ENCODE results near the gene GRK4. TPM values are rescaled to one million over a fixed set of nuclear protein-coding genes. Genes with fewer than 3 reads are reported as not detected.
A peak's percentile ranks its signal among the peaks of the same experiment; 100 is the strongest.
"Not testable (repeated sequence)": the region's sequence is repeated elsewhere in the genome, so short reads cannot be mapped to it uniquely, and the experiment has no call there.

GRK4 gene
- total RNA-seq, 2 donors from 2014 or later, result 1.7 to 3.6 TPM

GRCh38 chr4:2934077-2934812, 29.1 kb upstream of the GRK4 start:
- peaks cover 36% of the 10 kb centered on the region for H3K4me1 Mint-ChIP-seq
- peak overlapping the region; percentile 96 for H3K27ac Mint-ChIP-seq
- peak; percentile 4 for ATAC-seq
- peaks cover 2% of the 10 kb centered on the region for H3K9me3 ChIP-seq (ENCODE audit: control insufficient read depth, low read length, poor library complexity, severe bottlenecking)
- DNase-seq, result peak in 2 of 3 donors; percentile 66 to 68
- H3K27me3 Mint-ChIP-seq, result no peaks in the 10 kb centered on the region
- peaks cover 4% of the 10 kb centered on the region for H3K36me3 Mint-ChIP-seq (ENCODE audit: low read depth)
- H3K4me3 Mint-ChIP-seq, result peak overlapping the region; percentile 94

DNA sequence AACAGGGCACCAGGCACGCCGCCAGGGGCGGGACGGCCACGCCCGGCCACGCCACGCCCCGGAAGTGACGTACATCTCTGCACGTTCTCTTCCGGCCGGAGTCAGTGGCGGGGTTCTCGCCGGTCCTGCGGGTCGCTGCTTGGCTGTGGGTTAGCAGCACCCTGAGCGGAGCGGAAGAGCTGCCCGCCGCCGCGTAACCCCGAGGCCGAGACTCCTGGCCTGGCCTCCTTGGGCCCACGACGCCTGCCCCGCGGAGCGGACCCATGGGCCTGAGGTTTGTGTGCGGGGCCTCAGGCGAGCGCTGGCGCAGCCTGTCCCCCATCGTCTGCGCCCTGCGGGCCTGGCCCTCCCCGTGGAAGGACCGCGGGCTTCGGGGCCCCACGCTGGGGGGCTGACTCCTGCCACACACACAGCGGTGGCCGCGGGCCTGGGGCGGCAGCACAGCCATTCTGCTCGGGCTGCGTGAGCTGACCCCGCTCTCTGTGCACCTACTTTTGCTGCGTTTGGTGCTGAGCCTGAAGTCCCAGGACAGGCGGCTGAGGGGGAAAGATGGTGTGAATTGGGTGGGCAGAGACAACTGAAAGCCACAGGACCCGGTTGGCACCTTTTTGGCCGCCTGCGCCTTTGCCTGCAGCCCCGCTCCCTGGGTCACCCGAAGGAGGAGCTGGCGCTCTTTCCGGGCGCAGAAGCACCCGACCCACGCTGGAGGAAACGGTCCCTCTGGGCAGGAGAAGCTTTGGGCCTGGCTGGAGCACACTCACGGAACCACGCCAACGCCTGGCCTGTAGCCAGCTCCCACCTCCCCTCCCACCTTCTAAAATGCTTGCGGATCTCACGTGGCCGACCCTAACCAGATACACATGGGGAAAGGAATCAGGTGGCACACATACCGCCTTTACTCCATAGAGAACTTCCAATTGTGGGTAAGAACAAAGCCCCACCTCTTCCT, 28.3 kb upstream of the GRK4 start:
- Mint-ChIP-seq H3K4me3 (peak overlapping the region; percentile 87), H3K36me3 (ENCODE audit: low read depth) (peaks cover 4% of the 10 kb centered on the region)

DNA sequence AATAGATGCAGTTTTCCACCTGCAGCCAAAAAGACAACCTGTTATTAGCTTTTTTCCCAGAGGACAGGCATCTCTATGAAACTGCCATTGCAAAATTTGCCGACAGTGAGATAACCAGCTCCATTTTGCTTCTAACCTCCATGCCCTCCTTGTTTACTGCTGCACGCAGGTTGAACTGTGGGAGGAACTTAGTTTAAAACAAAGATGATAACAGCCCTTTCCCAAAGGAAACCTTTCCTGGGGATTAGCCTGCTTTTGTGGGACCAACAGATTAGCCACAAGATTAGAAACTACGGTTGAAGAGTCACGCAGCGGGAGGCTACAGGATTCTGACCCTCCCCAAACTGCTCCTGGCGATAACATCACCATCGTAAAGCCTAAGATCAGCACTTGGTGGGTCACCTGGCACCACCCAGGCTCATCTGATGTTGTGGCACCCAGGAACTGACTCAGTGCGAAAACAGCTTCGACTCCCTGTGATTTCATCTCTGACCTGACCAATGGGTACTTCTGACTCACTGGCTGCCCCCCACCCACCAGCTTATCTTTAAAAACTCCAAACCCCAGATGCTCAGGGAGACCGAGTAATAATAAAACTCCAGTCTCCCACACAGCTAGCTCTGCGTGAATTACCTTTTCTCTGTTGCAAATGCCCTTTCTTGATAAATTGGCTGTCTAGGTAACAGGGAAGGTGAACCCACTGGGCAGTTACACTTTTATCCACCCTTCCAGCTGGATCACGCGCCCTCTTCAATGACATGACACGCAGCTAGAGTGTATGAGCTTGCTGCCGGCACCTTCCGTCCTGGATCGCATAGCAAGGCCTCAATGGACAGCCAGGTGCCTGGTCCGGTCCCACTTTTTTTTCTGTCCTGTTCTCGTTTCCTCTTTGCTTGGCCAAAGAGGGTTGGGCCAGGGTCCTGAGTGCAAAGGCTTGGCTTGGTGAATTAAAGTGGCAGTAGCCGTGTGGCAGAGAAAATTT, 27.3 kb upstream of the GRK4 start:
- H3K4me1 Mint-ChIP-seq, result peaks cover 40% of the 10 kb centered on the region
- peak overlapping the region; percentile 96 for H3K27ac Mint-ChIP-seq
- peak overlapping the region; percentile 87 for H3K4me3 Mint-ChIP-seq
- peaks cover 4% of the 10 kb centered on the region for H3K36me3 Mint-ChIP-seq (ENCODE audit: low read depth)
- peaks cover 2% of the 10 kb centered on the region for H3K9me3 ChIP-seq (ENCODE audit: control insufficient read depth, low read length, poor library complexity, severe bottlenecking)
- ATAC-seq (peak; percentile 21), DNase-seq (peak in 1 of 3 donors; percentile 55)
- H3K27me3 Mint-ChIP-seq, result no peaks in the 10 kb centered on the region

More for the DNA sequence above, 28.3 kb upstream of the GRK4 start:
- Mint-ChIP-seq H3K27ac (peak overlapping the region; percentile 96), H3K27me3 (no peaks in the 10 kb centered on the region), H3K4me1 (peaks cover 38% of the 10 kb centered on the region)
- H3K9me3 ChIP-seq (ENCODE audit: control insufficient read depth, low read length, poor library complexity, severe bottlenecking), result peaks cover 2% of the 10 kb centered on the region
- ATAC-seq (peak; percentile 60), DNase-seq (peak; percentile 93 to 97 (median 96))

DNA sequence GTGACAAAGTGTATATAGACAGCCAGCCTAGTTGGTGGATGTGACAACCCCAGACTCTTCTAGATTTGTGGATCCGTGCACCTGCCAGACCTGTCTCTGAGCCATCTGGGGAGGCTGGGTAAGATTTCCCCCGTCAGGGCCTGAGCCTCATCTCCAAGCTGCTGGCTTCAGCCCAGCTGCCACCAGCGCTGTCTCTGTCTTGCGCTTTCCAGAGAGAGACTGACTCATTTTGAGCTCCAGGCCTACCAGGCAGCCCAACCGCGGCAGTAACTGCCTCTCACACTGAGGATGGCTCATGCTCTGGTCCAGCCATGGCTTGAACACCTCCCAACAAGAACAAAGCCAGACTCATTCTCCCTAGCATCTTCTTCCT, 26.6 kb upstream of the GRK4 start:
- peak; percentile 24 for ATAC-seq
- H3K27me3 Mint-ChIP-seq, result no peaks in the 10 kb centered on the region
- peak overlapping the region; percentile 87 for H3K4me3 Mint-ChIP-seq
- no peak for DNase-seq
- H3K36me3 Mint-ChIP-seq (ENCODE audit: low read depth), result peaks cover 4% of the 10 kb centered on the region
- H3K4me1 Mint-ChIP-seq, result peaks cover 38% of the 10 kb centered on the region
- H3K27ac Mint-ChIP-seq, result peak overlapping the region; percentile 96
- peaks cover 2% of the 10 kb centered on the region for H3K9me3 ChIP-seq (ENCODE audit: control insufficient read depth, low read length, poor library complexity, severe bottlenecking)

- Mint-ChIP-seq H3K4me3 (peak overlapping the region; percentile 87), H3K27me3 (no peaks in the 10 kb centered on the region), H3K27ac (peak overlapping the region; percentile 96), H3K36me3 (ENCODE audit: low read depth) (peaks cover 4% of the 10 kb centered on the region), H3K4me1 (peaks cover 36% of the 10 kb centered on the region)
- ATAC-seq (peak; percentile 32), DNase-seq (no peak)
- peaks cover 2% of the 10 kb centered on the region for H3K9me3 ChIP-seq (ENCODE audit: control insufficient read depth, low read length, poor library complexity, severe bottlenecking)
Observed at GRCh38 chr4:2937146-2937857, 26.1 kb upstream of the GRK4 start.

GRCh38 chr4:2937986-2938385, 25.4 kb upstream of the GRK4 start:
- DNase-seq, result no peak
- H3K4me1 Mint-ChIP-seq, result peaks cover 37% of the 10 kb centered on the region

GRCh38 chr4:2938411-2938810, 25.0 kb upstream of the GRK4 start:
- H3K27me3 Mint-ChIP-seq; H3K36me3 Mint-ChIP-seq (ENCODE audit: low read depth); ATAC-seq; H3K4me3 Mint-ChIP-seq; DNase-seq; H3K9me3 ChIP-seq (ENCODE audit: control insufficient read depth, low read length, poor library complexity, severe bottlenecking): not testable (repeated sequence)
- H3K4me1 Mint-ChIP-seq, result peaks cover 34% of the 10 kb centered on the region
- H3K27ac Mint-ChIP-seq, result peak overlapping the region; percentile 85

More at GRCh38 chr4:2937986-2938385, 25.4 kb upstream of the GRK4 start:
- no peaks in the 10 kb centered on the region for H3K27me3 Mint-ChIP-seq
- peak overlapping the region; percentile 87 for H3K4me3 Mint-ChIP-seq
- ATAC-seq, result no peak
- peak overlapping the region; percentile 96 for H3K27ac Mint-ChIP-seq
- peaks cover 6% of the 10 kb centered on the region for H3K36me3 Mint-ChIP-seq (ENCODE audit: low read depth)
- peaks cover 2% of the 10 kb centered on the region for H3K9me3 ChIP-seq (ENCODE audit: control insufficient read depth, low read length, poor library complexity, severe bottlenecking)

GRCh38 chr4:2938906-2939305, 24.5 kb upstream of the GRK4 start:
- H3K4me3 Mint-ChIP-seq, result no peak overlapping the region
- H3K4me1 Mint-ChIP-seq, result peaks cover 33% of the 10 kb centered on the region
- ATAC-seq (no peak), DNase-seq (no peak)
- H3K9me3 ChIP-seq (ENCODE audit: control insufficient read depth, low read length, poor library complexity, severe bottlenecking), result peaks cover 2% of the 10 kb centered on the region
- peaks cover 4% of the 10 kb centered on the region for H3K36me3 Mint-ChIP-seq (ENCODE audit: low read depth)
- H3K27me3 Mint-ChIP-seq, result no peaks in the 10 kb centered on the region
- H3K27ac Mint-ChIP-seq, result peak overlapping the region; percentile 85

- Mint-ChIP-seq H3K4me3 (no peak overlapping the region), H3K36me3 (ENCODE audit: low read depth) (peaks cover 6% of the 10 kb centered on the region), H3K4me1 (peaks cover 33% of the 10 kb centered on the region), H3K27ac (peak overlapping the region; percentile 85), H3K27me3 (no peaks in the 10 kb centered on the region)
- ATAC-seq (no peak), DNase-seq (no peak)
- peaks cover 2% of the 10 kb centered on the region for H3K9me3 ChIP-seq (ENCODE audit: control insufficient read depth, low read length, poor library complexity, severe bottlenecking)
Observed at GRCh38 chr4:2939383-2940243, 23.8 kb upstream of the GRK4 start.

DNA sequence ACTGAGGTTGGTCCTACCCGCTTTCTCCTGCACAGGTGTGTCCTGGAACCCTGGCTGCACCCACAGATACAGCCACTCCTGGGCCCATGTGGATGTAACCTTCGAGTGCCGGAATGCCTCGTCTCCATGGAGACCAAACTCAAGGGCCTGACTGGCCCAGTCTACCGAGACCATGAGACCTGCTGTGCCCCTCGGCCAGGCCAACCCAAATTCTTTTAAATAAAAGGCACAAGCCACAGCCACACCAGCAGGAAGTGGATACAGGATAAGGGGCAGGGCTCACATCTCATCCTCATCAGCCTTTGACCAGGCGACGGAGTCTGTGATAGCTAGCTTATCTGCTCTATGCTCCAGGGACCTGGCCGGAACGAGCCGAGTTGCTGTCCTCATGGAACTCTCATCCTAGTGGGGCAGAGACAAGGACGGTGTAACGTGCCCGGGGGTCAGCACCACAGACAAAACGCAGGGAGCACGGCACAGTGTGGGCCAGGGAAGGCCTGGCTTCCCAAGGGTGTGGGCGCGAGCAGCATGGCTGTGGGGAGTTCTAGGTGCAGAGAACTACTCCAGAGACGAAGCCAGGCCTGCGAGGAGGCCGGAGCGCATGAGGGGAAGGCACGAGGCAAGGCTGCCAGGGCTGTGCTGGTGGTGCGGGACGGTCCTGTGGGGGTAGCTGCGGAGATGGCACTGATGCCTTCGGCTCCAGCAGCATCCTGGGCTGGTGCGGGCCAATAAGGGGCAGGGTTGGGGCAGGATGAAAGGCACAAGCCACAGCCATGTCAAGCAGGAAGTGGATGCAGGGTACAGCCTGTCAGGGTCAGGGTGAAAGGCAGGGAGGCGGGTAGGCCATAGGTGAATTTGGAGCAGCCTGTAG, 22.9 kb upstream of the GRK4 start:
- peaks cover 31% of the 10 kb centered on the region for H3K4me1 Mint-ChIP-seq
- no peak overlapping the region for H3K27ac Mint-ChIP-seq
- DNase-seq, result no peak

More for the DNA sequence above, 22.9 kb upstream of the GRK4 start:
- peaks cover 2% of the 10 kb centered on the region for H3K9me3 ChIP-seq (ENCODE audit: control insufficient read depth, low read length, poor library complexity, severe bottlenecking)
- Mint-ChIP-seq H3K36me3 (ENCODE audit: low read depth) (peaks cover 7% of the 10 kb centered on the region), H3K27me3 (no peaks in the 10 kb centered on the region), H3K4me3 (peak overlapping the region; percentile 36)
- ATAC-seq, result no peak
